SK-N-SH treated with all-trans-retinoic acid at 6 μM for 48 hours (cell line): Measurements from ENCODE around the gene ALDH4A1.

Source experiments
- ATAC-seq: fragments of 200-7000 bp; cut with Tn5 transposase; 3 replicates; pipeline ENCODE4 v1.9.1; 2020; ENCODE audit warnings: mild to moderate bottlenecking, moderate library complexity
- ARNTL ChIP-seq: fragments of 450-650 bp; formaldehyde crosslinking; IDR thresholded peaks from 2 replicates; pipeline ENCODE4 v1.5.0; 2020; ENCODE audit warnings: low read depth, mild to moderate bottlenecking, moderate library complexity, borderline replicate concordance
- BACH2 ChIP-seq: fragments of 250-450 bp; sonication (Bioruptor Pico); IDR thresholded peaks from 2 replicates; pipeline ENCODE4 v1.9.0; 2021; ENCODE audit warnings: mild to moderate bottlenecking, borderline replicate concordance
- CREB5 ChIP-seq: fragments of 250-450 bp; sonication (Bioruptor Pico); IDR thresholded peaks from 2 replicates; pipeline ENCODE4 v1.5.1; 2020; ENCODE audit warnings: low read depth, mild to moderate bottlenecking, moderate library complexity
- CSDC2 ChIP-seq: fragments of 250-450 bp; sonication (Bioruptor Pico); IDR thresholded peaks from 2 replicates; pipeline ENCODE4 v1.5.0; 2020; ENCODE audit warnings: mild to moderate bottlenecking, moderate library complexity
- ESRRG ChIP-seq: fragments of 250-450 bp; sonication (Bioruptor Pico); IDR thresholded peaks from 2 replicates; pipeline ENCODE4 v1.6.1; 2021; ENCODE audit warnings: mild to moderate bottlenecking
- GLIS3 ChIP-seq: fragments of 250-450 bp; sonication (Bioruptor Pico); IDR thresholded peaks from 2 replicates; pipeline ENCODE4 v1.5.0; 2020; ENCODE audit warnings: mild to moderate bottlenecking, moderate library complexity
- PPARA ChIP-seq: fragments of 250-450 bp; sonication (Bioruptor Pico); IDR thresholded peaks from 2 replicates; pipeline ENCODE4 v1.5.0; 2020; ENCODE audit warnings: mild to moderate bottlenecking, borderline replicate concordance
- RARB ChIP-seq: fragments of 250-450 bp; sonication (Bioruptor Pico); IDR thresholded peaks from 2 replicates; pipeline ENCODE4 v1.8.0; 2021; ENCODE audit warnings: mild to moderate bottlenecking, moderate library complexity
- SNAI2 ChIP-seq: fragments of 250-450 bp; sonication (Bioruptor Pico); IDR thresholded peaks from 2 replicates; pipeline ENCODE4 v1.5.0; 2020; ENCODE audit warnings: mild to moderate bottlenecking, moderate library complexity
- TCF4 ChIP-seq: fragments of 250-450 bp; sonication (Bioruptor Pico); IDR thresholded peaks from 2 replicates; pipeline ENCODE4 v1.8.0; 2021; ENCODE audit warnings: mild to moderate bottlenecking, moderate library complexity, borderline replicate concordance
- TSHZ2 ChIP-seq: fragments of 250-450 bp; sonication (Bioruptor Pico); IDR thresholded peaks from 2 replicates; pipeline ENCODE4 v1.5.0; 2020; ENCODE audit warnings: mild to moderate bottlenecking, moderate library complexity
- ZC3H10 ChIP-seq: fragments of 250-450 bp; sonication (Bioruptor Pico); IDR thresholded peaks from 2 replicates; pipeline ENCODE4 v1.5.1; 2021; ENCODE audit warnings: mild to moderate bottlenecking, moderate library complexity
- ZFP30 ChIP-seq: fragments of 450-650 bp; formaldehyde crosslinking; IDR thresholded peaks from 2 replicates; pipeline ENCODE4 v1.5.0; 2022; ENCODE audit warnings: mild to moderate bottlenecking, moderate library complexity
- ZNF565 ChIP-seq: fragments of 450-650 bp; formaldehyde crosslinking; conservative IDR thresholded peaks from 2 replicates; pipeline ENCODE4 v1.5.0; 2020; ENCODE audit warnings: low read depth, mild to moderate bottlenecking, moderate library complexity
- ZNF70 ChIP-seq: fragments of 450-650 bp; formaldehyde crosslinking; IDR thresholded peaks from 2 replicates; pipeline ENCODE4 v1.5.0; 2020; ENCODE audit warnings: mild to moderate bottlenecking, moderate library complexity
- ZNF8 ChIP-seq: fragments of 450-650 bp; formaldehyde crosslinking; IDR thresholded peaks from 2 replicates; pipeline ENCODE4 v1.5.0; 2020; ENCODE audit warnings: mild to moderate bottlenecking, moderate library complexity
- TF ChIP-seq, protein P1 (sequence below): fragments of 250-450 bp; sonication (Bioruptor Pico); IDR thresholded peaks from 2 replicates; pipeline ENCODE4 v1.5.1; 2021; ENCODE audit warnings: mild to moderate bottlenecking, moderate library complexity
- TF ChIP-seq, protein P2 (sequence below): fragments of 250-450 bp; sonication (Bioruptor Pico); IDR thresholded peaks from 2 replicates; pipeline ENCODE4 v1.8.0; 2020; ENCODE audit warnings: mild to moderate bottlenecking, moderate library complexity, borderline replicate concordance
- TF ChIP-seq, protein P3 (sequence below): fragments of 250-450 bp; sonication (Bioruptor Pico); IDR thresholded peaks from 2 replicates; pipeline ENCODE4 v1.8.0; 2021; ENCODE audit warnings: low read depth, mild to moderate bottlenecking, moderate library complexity, borderline replicate concordance

The ALDH4A1 gene

DNA sequence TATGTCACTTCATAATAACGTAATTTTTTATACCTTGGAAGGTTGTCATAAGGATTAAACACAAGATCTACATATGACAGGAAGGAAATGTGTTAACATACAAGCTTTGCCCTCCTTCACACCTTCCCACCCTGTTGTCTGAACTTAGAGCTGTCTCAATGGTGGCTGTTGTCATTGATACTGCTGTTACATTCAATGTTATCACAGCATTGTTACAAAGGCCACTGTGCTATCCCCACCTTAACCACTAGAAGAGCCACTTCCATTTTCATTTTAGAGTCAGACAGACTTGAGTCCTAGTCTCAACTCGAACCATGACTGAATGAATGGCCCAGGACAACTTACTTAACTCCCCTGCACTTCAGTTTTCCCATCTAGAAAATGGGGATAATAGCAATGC lies 74.1 kb downstream of the ALDH4A1 start:
- ATAC-seq, result no peak
- TF ChIP-seq TCF4 (CRISPR knock-in tag) (no peak), ZNF565 (no peak), CREB5 (CRISPR knock-in tag) (no peak), ARNTL (no peak), ESRRG (no peak), CSDC2 (CRISPR knock-in tag) (no peak), SNAI2 (CRISPR knock-in tag) (no peak), TSHZ2 (CRISPR knock-in tag) (no peak), GLIS3 (CRISPR knock-in tag) (no peak), BACH2 (CRISPR knock-in tag) (no peak), ZNF70 (CRISPR knock-in tag) (no peak), ZC3H10 (CRISPR knock-in tag) (no peak), PPARA (no peak), ZNF8 (no peak), RARB (CRISPR knock-in tag) (no peak), ZFP30 (CRISPR knock-in tag) (no peak)
- TF ChIP-seq, protein P1, sequence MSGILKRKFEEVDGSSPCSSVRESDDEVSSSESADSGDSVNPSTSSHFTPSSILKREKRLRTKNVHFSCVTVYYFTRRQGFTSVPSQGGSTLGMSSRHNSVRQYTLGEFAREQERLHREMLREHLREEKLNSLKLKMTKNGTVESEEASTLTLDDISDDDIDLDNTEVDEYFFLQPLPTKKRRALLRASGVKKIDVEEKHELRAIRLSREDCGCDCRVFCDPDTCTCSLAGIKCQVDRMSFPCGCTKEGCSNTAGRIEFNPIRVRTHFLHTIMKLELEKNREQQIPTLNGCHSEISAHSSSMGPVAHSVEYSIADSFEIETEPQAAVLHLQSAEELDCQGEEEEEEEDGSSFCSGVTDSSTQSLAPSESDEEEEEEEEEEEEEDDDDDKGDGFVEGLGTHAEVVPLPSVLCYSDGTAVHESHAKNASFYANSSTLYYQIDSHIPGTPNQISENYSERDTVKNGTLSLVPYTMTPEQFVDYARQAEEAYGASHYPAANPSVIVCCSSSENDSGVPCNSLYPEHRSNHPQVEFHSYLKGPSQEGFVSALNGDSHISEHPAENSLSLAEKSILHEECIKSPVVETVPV, result no peak
- TF ChIP-seq, protein P2, sequence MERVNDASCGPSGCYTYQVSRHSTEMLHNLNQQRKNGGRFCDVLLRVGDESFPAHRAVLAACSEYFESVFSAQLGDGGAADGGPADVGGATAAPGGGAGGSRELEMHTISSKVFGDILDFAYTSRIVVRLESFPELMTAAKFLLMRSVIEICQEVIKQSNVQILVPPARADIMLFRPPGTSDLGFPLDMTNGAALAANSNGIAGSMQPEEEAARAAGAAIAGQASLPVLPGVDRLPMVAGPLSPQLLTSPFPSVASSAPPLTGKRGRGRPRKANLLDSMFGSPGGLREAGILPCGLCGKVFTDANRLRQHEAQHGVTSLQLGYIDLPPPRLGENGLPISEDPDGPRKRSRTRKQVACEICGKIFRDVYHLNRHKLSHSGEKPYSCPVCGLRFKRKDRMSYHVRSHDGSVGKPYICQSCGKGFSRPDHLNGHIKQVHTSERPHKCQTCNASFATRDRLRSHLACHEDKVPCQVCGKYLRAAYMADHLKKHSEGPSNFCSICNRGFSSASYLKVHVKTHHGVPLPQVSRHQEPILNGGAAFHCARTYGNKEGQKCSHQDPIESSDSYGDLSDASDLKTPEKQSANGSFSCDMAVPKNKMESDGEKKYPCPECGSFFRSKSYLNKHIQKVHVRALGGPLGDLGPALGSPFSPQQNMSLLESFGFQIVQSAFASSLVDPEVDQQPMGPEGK (CRISPR knock-in tag), result no peak
- TF ChIP-seq, protein P3, sequence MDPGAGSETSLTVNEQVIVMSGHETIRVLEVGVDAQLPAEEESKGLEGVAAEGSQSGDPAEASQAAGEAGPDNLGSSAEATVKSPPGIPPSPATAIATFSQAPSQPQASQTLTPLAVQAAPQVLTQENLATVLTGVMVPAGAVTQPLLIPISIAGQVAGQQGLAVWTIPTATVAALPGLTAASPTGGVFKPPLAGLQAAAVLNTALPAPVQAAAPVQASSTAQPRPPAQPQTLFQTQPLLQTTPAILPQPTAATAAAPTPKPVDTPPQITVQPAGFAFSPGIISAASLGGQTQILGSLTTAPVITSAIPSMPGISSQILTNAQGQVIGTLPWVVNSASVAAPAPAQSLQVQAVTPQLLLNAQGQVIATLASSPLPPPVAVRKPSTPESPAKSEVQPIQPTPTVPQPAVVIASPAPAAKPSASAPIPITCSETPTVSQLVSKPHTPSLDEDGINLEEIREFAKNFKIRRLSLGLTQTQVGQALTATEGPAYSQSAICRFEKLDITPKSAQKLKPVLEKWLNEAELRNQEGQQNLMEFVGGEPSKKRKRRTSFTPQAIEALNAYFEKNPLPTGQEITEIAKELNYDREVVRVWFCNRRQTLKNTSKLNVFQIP, result no peak
- TF ChIP-seq, all 23 proteins: peak for 0

DNA sequence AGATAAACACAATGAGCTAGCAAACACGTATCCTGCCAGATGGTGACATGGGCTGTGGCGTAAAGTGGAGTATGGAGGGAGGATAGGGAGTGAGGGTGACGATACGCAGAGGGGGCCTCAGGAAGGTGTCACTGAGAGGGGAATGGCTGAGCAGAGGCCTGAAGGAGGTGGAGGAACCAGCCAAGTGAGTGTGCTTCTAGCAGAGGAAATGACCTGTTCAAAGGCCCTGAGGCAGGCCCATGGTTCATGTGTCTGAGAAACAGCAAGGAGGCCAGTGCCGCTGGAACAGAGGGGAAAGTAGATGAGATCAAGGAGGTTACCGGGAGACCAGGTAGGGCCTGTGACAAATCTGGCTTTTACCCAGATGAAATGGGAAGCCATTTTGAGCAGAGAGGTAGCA lies 78.9 kb downstream of the ALDH4A1 start:
- no peak for ATAC-seq

More for the DNA sequence above, 78.9 kb downstream of the ALDH4A1 start:
- TF ChIP-seq CSDC2 (CRISPR knock-in tag) (no peak), ARNTL (no peak), RARB (CRISPR knock-in tag) (no peak), PPARA (no peak), ZNF70 (CRISPR knock-in tag) (no peak), ESRRG (no peak), GLIS3 (CRISPR knock-in tag) (no peak)
- TF ChIP-seq, protein P2 (CRISPR knock-in tag), result no peak
